HG03103 (cell line): ENCODE results near the gene FBXO28.

Experiments
- ATAC-seq: cut with Tn5 transposase; IDR thresholded peaks from one replicate; pipeline ENCODE4 v1.9.1; 2021; ENCODE audit warnings: low read depth; ENCODE audit not compliant: unreplicated experiment

FBXO28 gene

DNA sequence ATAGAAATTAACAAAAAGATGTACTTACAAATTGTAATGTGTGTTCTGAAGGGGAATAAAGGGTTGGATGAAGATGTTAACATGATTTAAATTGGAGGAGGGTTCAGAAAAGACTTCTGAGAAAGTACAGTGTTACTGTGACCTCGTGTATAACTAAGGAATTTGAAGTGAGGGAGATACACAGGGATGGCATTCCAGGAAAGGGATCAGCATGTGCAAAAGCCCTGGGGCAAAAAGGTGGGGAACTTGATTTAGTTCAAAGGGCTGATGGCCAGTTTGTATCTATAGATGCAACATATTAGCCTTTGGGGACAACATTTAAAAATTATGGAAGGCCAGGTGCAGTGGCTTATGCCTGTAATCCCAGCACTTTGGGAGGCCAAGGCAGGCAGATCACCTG, 35.8 kb downstream of the FBXO28 start:
- ATAC-seq, result no peak

DNA sequence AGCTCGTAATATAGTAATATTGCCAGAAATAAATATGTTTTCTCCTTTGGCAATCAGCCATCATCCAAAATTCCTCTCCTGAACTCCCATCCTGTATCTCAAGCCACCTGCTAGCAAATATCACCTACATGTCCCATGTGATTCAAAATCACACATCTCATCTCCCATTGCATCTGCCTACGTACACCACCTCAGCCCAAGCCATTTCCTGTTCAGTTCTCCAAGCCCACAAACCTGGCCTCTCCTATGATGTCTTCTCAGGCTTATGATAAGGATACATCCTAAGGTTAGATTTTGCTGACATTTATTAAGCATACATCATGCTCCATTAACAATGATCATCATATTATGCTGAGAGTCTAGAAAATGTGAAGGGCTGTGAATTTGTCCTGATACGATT, 37.2 kb downstream of the FBXO28 start:
- no peak for ATAC-seq

DNA sequence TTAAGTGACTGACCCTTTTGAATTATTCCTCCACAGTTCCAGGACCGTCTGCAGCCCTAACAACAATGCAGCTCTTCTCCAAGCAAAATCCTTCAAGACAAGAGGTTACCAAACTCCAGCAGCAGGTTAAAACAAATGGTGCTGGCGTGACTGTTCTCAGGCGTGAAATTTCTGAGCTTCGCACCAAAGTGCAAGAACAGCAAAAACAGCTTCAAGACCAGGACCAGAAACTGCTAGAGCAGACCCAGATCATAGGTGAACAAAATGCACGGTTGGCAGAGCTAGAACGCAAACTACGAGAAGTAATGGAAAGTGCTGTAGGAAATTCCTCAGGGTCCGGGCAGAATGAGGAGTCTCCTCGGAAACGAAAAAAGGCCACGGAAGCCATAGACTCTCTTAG, 43.4 kb downstream of the FBXO28 start:
- ATAC-seq, result no peak

GRCh38 chr1:224159541-224159940, 45.6 kb downstream of the FBXO28 start:
- no peak for ATAC-seq

GRCh38 chr1:224160171-224160682, 46.3 kb downstream of the FBXO28 start:
- ATAC-seq, result no peak

DNA sequence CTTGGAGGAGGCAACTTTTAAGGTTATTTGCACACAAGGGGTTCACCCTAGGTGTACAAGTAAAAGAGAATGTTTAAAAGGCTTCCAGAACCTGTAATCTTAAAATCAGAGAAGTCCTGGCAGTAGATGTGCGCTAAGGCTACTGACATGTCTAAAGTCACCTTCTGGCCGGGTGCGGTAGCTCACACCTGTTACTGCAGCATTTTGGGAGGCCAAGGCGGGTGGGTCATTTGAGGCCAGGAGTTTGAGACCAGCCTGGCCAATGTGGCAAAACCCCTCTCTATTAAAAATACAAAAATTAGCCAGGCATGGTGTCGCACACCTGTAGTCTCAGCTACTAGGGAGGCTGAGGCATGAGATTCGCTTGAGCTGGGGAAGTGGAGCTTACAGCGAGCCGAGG, 48.9 kb downstream of the FBXO28 start:
- no peak for ATAC-seq

DNA sequence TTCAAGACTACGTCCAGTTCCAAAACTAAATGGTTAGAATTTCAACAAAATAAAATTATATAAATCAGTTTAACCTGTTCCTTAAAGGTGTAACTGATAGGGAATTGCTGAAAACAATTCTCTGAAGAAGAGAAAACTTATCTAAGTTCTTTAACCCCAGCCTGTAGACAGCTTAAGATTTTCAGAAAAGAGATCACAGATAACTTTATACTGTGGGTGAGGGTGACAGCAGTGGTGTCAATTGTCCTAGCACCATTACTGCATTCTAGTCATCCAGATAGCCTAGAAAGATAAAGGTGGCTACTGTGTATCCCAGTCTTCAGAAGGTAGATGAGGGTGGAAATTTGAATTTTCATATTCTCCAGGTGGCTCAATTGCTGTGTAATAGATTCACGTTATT, 49.4 kb downstream of the FBXO28 start:
- ATAC-seq, result no peak

GRCh38 chr1:224168859-224169380, 55.0 kb downstream of the FBXO28 start:
- ATAC-seq, result peak; percentile 86

GRCh38 chr1:224169718-224170270, 55.9 kb downstream of the FBXO28 start:
- ATAC-seq, result no peak

DNA sequence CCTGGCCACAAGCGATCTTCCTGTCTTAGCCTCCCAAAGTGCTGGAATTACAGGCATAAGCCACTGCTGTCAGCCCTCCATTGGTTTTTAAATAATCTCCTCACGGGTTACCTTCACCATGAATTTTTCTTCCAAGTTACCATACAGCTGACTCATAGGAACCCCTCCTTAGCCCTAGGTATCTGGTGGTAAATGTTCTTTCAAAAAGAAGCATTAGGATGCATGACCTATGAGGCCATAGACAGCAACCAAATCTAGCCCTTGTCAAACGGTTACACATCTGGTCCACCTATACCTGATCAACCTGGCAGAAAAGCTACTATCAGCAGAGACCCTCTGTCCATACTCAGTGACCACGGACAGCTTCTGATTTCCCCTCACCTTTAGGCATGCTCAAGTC, 56.4 kb downstream of the FBXO28 start:
- no peak for ATAC-seq

DNA sequence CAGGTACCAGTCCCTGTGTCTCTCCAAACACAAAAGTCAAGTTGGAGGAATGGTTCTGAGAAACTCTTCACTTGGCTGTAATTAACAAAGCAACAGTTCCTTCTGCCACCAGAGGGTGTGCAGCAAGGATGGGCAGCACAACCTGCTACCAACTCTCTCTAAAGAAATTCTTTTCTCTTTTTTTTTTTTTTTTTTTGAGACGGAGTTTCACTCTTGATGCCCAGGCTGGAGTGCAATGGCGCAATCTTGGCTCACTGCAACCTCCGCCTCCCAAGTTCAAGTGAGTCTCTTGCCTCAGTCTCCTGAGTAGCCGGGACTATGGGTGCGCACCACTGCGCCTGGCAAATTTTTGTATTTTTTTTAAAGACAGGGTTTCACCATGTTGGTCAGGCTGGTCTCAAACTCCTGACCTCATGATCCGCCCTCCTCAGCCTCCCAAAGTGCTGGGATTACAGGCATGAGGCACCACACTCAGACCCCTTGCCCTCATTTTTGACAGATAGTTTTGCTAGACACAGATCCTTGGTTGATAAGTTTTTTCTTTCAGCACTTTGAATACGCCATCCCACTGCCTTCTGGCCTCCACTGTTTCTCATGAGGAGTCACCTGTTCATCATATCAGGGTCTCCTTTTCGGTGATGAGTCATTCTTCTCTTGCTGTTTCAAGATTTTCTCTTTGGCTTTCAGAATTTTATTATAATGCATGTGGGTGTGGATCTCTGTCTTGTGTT, 57.0 kb downstream of the FBXO28 start:
- ATAC-seq, result no peak

DNA sequence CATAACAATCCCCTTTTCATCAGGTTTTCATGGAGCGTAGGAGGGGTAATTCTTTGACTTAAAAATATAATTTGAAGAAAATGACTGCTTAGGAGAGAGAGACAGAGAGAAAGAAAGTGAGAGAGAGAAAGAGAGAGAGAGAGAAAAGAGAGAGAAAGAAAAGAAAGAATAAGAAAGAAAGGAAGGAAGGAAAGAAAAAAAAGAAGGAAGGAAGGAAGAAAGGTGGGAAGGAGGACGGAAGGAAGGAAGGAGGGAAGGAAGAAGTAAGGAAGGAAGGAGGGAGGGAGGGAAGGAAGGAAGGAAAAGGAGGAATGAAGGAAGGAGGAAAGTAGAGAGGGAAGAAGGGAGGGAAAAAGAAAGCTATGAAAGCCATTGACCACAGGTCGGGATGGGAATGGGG, 58.3 kb downstream of the FBXO28 start:
- no peak for ATAC-seq

- ATAC-seq, result no peak
Observed at GRCh38 chr1:224173523-224173922, 59.6 kb downstream of the FBXO28 start.

DNA sequence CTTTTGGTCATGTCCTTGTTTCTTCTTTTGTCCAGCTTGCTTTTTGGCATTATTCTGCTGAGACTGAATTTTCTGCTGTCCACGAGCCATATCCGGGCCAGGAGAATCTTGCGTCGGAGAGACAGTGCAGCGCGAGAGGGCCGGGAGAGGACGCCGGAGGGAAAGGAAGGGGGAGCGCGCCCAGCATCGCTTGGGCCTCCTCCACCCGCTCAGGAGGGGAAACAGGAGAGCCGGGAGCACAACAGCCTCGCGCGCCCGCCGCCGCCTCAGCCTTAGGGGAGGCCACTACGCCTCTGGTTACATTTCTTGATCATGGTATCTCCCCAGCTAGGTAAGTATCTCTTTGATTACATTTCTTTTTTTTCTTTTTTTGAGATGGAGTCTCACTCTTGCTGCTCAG, 61.7 kb downstream of the FBXO28 start:
- no peak for ATAC-seq

DNA sequence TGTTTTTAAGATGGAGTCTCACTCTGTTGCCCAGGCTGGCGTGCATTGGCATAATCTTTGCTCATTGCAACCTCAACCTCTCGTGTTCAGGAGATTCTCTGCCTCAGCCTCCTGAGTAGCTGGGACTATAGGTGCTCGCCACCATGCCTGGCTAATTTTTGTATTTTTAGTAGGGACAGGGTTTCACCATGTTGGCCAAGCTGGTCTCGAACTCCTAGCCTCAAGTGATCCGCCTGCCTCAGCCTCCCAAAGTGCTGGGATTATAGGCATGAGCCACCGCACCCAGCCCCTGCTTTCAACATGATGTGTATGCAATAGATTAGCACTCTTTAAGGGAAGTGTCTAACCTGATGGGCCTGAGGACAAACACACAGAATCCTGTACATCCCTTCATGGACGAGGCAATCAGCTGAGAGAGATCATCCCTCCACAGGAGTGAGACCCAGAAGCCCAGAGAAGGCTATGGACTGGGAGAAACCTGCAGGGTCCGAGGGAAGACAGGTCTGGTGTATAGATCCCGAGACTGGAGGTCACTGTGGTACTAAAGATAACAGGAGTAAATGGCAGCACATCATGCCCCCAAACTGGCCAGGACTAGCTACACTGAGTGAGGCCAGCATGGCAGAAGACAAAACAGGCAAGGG, 63.6 kb downstream of the FBXO28 start:
- ATAC-seq, result no peak

DNA sequence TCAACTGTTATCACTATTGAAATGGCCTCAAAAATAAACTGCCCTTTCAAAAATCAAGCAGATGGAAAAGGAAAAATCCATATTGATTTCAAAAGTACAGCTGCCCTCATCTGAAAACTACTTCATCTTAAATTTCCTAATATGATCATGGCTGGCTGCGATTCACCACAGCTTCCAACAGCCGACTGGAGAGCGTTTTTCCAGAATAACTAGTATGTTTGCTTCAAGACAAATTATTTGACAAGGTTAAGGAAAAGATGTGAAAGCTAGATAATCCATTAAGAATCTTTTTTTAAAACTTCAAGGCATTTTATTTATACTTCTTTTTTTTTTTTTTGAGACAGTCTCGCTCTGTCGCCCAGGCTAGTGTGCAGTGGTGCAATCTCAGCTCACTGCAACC, 65.0 kb downstream of the FBXO28 start:
- no peak for ATAC-seq

GRCh38 chr1:224180783-224181452, 67.0 kb downstream of the FBXO28 start:
- no peak for ATAC-seq

DNA sequence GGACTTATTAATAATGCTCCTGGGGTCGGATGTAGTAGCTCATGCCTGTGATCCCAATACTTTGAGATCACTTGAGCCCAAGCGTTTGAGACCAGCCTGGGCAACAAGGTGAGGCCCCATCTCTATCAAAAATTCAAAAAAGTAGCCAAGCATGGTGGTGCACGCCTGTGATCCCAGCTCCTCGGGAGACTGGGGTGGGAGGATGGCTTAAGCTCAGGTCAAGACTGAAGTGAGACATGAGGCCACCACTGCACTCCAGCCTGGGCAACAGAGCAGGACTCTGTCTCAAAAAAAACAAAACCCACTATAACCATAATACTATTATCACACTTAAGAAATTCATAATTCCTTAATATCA, 67.5 kb downstream of the FBXO28 start:
- no peak for ATAC-seq

- ATAC-seq, result peak; percentile 42
Observed at GRCh38 chr1:224182057-224182865, 68.3 kb downstream of the FBXO28 start.

GRCh38 chr1:224182866-224183590, 69.1 kb downstream of the FBXO28 start, which contains the start of gene DEGS1:
DEGS1 (plus strand) TSS chr1:224183240; CDS start chr1:224183337, 97 bp downstream.
- peak; percentile 51 for ATAC-seq
